NOMO-1 treated with DMSO at 0.1 percent for 48 hours (cell line): ENCODE measurements around the gene SPIRE1.
"Not testable (repeated sequence)": the region's sequence is repeated elsewhere in the genome, so short reads cannot be mapped to it uniquely, and the experiment has no call there.

Source experiments
- DNase-seq: peaks from one replicate; lab custom pipeline; 2025; ENCODE audit not compliant: unreplicated experiment; lab: John Stamatoyannopoulos, UW

Gene SPIRE1

DNA sequence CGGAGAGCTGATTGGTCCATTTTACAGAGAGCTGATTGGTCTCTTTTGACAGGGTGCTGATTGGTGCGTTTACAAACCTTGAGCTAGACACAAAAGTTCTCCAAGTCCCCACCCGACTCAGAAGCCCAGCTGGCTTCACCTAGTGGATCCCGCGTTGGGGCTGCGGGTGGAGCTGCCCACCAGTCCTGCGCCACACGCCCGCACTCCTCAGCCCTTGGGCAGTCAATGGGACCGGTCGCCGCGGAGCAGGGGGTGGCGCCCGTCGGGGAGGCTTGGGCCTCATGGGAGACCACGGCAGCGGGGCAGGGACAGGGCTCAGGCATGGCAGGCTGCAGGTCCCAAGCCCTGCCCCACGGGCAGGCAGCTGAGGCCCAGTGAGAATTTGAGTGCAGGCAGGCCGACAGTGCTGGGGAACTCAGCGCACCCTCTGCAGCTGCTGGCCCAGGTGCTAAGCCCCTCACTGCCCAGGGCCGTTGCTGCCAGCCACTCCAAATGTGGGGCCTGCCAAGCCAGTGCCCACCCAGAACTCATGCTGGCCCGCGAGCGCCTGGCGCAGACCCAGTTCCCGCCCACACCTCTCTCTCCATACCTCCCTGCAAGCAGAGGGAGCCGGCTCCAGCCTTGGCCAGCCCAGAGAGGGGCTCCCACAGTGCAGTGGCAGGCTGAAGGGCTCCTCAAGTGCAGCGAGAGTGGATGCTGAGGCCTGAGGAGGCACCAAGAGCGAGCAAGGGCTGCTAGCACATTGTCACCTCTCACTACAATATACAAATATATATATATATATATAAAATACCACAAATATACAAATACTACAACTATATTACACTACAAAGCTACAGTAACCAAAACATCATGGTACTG lies 100.7 kb downstream of the SPIRE1 start:
- no peak for DNase-seq

DNA sequence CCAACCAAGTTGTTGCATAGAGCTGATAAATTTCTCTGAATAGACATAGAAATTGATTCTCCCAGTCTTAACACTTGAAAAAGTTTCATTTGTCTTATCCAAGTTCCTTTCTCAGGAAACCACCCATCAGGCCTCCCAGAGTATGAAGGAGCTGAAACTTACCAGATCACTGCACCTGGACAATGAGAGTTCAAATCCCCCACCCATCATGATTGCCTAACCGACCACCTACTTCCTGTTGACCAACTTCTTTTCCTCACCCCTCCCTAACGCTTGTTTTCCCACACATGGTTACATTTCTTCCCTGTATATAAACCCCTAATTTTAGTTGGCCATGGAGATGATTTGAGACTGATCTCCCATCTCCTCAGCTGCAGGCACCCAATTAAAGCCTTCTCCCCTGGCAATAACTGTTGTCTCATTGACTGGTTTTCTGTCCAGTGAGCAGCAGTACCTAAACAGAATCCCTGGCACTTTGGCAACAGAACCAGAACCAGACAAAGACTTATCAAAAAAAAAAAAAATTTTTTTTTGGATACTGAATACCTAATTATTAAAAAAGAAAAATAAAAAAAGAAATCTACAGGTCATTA lies 103.0 kb downstream of the SPIRE1 start:
- no peak for DNase-seq

DNA sequence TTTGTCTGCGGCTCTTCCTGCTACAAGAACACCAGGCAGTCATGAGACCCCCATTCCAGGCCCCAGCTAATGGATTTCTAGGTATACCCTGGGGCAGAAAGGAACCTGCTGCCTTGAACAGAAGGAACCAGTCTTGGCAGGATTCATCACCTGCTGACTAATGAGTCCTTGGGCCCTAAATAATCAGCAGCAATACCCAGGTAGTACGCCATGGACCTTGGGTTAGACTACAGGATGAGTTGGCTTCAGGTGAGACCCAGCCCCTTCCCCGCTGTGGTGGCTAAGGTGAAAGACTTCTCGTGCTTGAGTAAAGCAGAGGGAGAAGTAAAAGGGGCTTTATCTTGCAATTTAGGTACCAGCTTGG lies 105.0 kb downstream of the SPIRE1 start:
- no peak for DNase-seq

DNA sequence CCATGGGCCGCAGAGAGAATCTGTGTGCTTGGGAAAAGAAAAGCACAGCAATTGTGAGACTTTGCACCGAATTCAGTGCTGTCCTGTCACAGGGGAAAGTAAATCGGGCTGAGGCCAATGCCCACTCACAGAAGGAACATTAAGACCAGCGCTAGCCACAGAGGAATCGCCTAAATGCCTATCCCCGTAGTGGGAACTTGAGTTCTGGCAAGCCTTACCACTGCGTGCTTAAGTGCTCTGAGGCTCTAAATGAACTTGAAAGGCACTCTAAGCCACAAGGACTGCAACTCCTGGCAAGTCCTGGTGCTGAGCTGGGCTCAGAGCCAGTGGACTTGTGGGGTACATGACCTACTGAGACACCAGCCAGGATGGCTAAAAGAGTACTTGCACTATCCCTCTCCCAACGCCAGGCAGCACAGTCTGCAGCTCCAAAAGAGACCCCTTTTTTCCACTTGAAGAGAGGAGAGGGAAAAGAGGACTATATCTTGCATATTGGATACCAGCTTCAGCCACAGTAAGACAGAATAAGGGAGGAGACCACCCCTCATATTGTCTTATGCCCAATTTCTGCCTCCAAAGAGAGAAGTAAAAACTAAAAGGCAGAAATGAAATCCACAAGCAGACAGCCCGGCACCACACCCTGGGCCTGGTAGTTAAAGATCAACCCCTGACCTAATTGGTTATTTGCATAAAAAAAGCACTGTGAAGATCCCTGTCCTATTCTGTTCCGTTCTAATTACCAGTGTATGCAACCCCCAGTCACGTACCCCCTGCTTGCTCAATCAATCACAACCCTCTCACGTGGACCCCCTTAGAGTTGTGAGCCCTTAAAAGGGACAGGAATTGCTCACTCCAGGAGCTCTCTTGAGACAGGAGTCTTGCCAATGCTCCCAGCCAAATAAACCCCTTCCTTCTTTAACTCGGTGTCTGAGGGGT lies 105.7 kb downstream of the SPIRE1 start:
- not testable (repeated sequence) for DNase-seq

DNA sequence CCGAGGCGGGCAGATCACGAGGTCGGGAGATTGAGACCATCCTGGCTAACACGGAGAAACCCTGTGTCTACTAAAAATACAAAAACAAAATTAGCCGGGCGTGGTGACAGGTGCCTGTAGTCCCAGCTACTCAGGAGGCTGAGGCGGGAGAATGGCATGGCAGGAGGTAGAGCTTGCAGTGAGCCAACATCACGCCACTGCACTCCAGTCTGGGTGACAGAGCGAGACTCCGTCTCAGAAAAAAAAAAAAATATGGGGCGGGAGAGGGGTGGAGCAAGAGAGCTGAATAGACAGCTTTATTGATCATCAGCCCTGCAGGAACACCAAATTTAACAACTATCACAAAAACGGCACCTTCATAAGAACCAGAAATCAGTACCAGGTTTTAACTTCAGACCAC lies 106.4 kb downstream of the SPIRE1 start:
- not testable (repeated sequence) for DNase-seq

DNA sequence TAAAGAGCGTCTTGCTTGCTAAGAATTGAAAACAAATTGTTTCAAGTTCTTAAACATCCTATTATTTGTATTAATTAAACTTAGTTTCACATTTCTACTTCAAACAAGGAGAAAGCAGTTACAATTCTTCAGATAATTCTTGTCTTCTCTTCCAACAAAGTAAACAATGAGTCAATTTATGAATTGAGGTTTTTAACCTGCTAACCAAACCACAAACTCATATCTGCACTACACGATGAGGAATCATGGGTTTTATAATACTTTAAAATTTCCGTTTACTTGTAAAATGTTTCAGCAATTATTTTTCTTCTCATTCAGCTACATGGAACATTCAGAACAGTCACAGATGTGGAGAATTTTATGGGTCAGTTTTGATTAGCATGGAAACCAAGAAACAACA lies 114.2 kb downstream of the SPIRE1 start:
- no peak for DNase-seq

DNA sequence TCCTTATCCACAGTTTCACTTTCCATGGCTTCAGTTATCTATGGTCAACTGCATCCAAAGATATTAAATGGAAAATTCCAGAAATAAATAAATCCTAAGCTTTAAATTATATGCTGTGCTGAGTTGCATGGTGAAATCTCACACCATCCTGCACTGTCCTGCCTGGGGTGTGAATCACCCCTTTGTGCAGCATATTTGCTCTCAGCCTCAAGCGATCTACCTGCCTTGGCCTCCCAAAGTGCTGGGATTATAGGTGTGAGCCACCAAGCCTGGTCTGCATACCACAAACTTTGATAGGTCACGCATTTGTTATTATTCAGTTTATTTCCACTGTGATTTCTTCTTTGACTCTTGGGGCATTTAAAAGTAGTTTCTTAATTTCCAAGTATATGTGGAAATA lies 117.2 kb downstream of the SPIRE1 start:
- no peak for DNase-seq

DNA sequence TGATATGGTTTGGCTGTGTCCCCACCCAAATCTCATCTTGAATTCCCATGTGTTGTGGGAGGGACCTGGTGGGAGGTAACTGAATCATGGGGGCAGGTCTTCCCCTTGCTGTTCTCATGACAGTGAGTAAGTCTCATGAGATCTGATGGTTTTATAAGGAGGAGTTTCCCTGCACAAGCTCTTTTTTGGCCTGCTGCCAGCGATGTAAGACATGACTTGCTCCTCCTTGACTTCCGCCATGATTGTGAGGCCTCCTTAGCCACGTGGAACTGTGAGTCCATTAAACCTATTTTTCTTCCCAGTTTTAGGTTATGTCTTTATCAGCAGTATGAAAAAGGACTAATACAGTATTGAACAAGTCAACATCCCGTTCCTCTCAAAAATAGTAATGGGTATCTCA lies 118.7 kb downstream of the SPIRE1 start:
- not testable (repeated sequence) for DNase-seq

DNA sequence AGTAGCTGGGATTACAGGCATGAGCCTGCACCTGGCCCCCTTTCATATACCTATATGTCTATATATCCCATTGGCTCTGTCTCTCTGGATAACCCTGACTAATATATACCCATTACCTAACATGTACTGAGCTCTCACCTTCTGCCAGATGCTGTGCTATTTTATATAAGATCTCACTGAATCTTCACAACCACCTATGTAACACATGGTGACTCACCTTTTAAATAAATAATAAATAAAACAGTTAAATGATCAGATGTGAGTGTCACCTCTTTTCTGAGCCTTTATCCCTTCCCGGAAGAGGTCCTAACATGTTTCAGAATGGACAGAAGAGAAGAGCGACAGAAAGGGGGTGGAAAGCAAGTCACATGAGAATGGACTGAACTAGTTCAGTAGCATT lies 123.1 kb downstream of the SPIRE1 start:
- DNase-seq: no peak

DNA sequence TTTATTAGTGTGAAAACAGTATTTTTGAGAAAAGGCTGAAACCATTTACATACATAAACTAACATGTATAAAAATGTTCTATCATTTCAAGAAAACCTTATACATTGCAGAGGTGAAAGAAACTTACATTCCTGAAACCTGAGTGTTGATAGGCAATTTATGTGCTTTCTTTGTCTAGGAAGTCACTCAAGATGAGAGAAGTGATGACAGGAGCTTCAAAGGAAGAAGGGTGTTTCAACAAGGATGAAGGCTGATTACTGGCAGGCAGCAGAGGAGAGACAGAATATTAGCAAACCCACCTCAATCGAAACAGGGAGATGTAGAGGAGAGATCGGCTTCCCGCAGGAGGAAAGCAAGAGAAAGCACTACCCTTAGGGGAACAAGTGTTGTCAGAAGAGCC lies 125.2 kb downstream of the SPIRE1 start:
- DNase-seq: no peak

DNA sequence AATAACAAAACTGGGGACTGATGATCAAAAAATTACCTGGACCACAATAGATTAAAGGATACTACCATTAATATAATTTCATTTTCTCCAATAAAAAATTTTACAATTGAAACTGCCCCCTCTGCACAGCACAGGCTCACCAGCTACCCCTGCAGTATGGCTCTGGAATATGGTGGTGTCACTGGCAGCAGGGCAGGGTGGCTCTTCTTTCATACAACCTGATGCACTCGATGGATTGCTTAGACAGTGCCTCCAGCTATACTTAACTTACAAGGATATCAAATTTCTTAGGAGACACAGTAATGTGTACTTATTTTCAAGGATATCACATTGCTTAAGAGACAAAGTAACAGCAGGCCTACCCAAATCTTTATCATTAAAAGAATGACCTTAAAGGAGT lies 126.2 kb downstream of the SPIRE1 start:
- DNase-seq: no peak

DNA sequence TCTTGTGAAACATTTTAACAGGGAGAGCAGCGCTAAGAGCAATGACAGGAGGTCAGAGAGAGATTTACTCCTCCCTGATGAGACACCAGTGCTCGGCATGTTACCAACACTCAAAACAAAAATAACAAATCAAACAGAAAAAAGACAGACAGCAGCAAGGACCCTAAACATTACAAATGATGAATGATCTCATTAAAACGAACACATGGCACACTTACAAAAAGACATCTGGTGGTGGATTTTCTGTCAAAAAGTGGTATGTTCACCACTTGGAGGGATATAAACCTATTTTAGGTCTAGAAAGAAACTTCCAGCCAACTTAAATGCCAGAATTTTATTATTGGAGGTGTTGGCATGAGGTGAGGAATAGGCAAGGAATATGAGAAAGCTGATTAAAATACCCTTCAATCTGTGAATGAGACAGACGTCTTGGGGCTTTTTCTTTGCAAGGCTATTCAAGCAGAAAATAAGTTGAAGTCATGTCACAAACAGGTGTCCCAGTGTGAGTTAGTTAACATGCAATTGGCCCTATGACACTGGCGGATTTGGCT lies 137.4 kb downstream of the SPIRE1 start:
- DNase-seq: no peak

DNA sequence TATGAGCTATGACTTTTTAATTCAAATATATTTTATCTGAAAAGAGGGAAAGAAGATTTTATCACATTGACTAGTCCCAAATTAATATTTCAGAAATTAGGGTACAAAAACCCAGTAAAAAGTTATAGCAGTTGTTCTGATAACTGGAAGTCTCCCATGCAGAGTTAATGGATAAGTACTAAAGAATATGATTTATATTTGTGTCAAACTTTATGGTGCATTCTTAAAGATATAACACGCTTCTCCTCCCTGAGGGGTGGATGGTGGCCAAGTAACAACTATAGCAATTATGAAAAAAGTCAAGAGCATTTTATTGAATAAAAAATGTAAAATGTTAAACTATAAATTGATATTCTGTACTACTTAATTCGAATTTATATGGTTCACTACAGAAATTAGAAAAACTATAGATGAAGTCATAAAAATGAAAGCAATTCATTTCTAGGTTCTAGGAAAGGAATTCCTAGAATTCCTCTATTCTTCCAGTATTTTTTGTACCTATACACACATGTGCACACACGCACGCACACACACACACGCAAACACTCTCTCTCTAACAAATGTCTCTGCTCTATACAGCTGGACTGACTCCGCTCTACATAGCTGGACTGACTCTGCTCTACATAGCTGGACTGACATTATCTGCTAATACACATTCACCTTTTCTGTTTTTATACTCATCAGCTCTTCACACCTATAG lies 138.9 kb downstream of the SPIRE1 start:
- no peak for DNase-seq

DNA sequence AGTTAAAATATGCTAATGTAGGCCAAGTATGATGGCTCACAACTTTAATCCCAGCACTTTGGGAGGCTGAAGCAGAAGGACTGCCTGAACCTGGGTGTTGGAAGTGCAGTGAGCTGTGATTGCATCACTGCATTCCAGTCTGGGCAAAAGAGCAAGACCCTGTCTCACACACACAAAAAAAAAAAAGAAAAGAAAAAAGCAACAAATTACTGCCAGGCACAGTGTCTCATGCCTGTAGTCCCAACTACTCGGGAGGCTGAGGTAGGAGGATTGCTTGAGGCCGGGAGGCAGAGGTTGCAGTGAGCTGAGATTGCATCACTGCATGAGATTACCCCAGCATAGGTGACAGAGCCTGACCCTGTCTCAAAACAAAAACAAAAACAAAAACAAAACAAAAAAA lies 139.6 kb downstream of the SPIRE1 start:
- DNase-seq: no peak

DNA sequence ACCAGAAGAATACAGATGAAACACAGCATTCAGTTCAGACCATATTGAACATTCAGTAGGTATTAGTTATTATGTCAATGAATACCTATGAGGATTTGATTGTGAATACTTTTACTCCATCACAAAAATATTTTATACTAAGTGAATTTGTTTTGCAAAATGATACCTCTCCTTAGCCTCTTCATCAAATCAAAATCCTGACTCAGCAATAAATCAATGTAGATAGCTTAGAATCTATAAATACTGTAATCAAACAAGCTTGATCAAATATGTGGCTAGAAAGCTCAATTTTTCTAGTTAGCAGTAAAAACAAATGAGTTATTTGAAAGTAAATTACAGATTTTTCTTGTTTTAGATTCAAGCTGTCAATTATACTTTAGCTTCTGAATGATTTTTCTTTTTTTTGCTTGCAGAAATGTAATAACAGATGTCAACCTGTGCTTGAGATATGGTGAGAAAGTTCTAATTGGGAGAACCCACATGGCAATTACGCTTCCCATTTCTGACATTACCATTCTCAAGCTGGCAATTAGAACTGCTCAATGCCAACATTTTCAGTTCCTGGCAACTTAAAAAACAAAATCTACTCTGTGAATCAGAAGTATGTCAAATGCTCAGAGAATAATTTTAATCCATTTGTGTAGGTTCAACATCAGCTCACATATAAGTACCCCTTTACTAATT lies 140.6 kb downstream of the SPIRE1 start:
- DNase-seq: no peak

DNA sequence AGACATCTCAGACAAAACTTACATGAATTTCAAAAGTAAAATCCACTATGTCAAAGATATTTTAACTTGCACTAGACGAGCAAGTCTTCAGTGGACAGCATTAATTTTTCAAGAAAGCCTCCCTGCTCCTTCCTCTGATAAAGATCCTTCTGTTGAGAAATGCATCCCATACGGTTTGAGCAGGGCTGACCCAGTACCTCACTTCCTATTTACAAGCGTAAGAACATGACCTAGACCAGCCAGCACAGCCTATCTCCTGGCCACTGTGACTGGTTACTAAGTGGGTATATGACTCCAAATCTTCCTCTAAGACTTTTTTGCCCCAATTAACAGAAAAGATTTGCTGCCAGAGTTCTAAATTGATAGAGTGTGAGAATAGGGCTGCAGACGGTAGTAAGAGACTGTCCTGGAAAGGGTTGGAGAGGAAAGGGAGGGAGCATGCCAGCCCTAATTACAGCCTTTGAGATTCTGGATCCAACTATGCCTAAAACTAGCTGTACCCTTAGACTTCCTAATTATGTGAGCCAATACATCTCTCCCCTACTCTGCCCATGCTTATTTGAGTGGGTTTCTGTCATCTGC lies 141.8 kb downstream of the SPIRE1 start:
- no peak for DNase-seq

DNA sequence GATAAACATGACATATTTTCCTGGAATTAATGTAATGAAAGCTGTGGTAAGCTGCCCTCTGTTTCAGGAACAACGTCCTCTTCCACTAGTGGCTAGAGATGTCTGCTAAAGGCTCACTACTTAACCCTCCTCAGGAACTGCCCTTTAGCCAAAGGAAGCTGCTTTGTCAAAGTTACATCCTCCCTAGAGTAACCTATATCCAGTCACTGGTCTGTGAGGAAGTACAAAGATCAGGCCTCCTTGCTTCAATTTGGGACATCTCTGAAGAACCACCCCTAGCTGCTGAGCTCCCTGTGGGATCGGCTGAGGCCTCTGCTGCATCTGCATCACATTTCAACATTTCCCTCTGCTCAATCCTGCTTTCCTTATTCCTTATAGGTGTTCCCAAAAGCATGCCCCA lies 142.4 kb downstream of the SPIRE1 start:
- no peak for DNase-seq

DNA sequence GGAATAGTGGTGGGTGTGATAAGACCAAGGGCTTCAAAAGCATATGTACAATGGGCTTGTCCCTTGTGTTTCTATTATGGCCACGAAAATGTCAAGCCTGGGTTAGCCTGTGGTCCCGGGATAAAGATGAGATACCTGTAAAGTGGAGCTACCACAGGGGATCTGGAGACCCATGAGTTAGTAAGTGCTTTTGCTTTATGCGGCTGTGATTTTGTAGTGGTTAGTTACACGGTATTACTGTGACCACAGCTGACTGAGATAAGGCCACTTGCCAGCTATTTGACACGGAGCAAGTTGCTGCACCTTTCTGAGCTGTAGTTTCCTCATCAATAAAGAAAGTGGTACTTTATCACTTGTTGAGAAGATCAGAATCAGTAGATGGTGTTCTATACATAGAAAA lies 150.9 kb downstream of the SPIRE1 start:
- no peak for DNase-seq

DNA sequence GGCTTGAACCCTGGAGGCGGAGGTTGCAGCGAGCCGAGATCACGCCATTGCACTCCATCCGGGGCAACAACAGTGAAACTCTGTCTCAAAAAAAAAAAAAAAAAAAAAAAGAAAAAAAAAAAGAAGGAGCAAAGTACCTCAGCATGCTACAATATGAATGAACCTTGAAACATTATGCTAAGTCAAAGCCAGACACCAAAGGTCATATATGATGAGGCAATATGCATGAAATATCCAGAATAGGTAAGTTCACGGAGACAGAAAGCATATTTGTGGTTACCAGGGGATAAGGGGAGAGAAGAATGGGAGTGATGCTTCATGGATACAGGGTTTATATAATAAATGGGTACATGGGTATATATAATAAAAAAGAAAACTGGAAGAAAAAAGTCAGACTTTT lies 156.9 kb downstream of the SPIRE1 start:
- DNase-seq: no peak

DNA sequence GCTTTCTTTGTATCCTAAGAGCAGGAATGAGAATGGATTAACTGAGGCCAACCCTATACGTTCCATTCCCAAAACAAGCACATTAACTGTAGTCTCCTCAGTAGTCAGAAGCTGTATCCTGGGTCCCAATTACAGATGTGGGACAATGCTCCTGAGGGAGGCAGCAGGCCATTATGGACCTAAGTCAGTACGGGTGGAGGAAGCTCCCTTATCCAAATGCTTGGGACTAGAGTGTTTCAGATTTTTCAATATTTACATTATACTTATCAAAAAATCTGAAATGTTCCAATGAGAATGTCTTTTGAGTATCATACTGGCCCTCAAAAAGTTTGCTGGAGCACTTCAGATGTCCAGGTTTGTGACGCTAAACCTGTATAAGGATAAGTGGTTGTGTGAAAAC lies 160.1 kb downstream of the SPIRE1 start:
- no peak for DNase-seq
